ENCODE data around the gene DNAL4.

DNAL4 gene

DNA sequence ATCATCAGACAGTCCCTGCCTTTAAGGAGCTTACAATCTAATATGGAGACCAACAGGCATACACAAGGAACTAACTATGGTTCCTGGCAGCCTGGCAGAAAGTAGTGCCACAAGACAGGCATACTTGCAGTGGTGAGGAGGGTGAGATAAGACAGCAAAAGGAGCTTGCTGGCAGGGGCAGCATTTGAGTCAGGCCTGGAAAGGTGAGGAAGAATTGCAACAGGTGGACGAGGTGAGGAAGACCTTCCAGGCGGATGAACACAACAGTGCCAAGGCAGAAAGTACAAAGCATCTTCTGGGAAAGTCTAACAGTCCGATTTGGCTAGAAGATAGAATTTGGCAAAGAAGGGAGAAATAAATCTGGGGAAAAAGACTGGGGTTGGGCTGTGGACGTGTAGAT is 4.3 kb downstream of the DNAL4 start:
- CTCF ChIA-PET, result no interaction called here
- H3K27ac ChIP-seq (ENCODE audit: insufficient read depth in 1 of 2, low read depth in 1 of 2, low read length in 2 of 2, poor library complexity in 1 of 2, severe bottlenecking in 2 of 2), result no peak overlapping the region

DNA sequence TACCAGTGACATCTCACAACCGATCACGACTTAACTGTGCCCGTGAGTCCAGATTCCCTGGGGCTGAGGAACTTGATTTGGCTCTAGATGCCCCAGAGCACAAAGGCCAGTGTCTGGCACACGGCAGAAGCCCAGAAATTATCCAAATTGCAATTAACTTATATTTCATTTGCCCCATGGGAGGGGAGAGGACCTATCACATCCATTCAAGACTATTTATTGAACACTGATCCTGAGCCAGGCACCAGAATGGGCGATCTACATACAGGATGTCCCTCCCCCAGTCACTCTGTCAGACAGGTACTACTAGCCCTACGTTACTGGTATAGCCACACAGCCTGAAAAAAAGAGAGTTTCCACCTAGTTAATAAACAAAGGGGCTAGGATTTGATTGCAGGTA is 5.1 kb downstream of the DNAL4 start:
- H3K9me3 ChIP-seq (ENCODE audit: control extremely low read depth in 1 of 5, control insufficient read depth in 4 of 5, insufficient read depth in 2 of 5, low read depth in 1 of 5, low read length in 4 of 5), result no peaks in the 10 kb centered on the region
- peaks cover 6 to 13% (median 8%) of the 10 kb centered on the region in 4 experiments for H3K4me1 ChIP-seq (ENCODE audit: control extremely low read depth in 1 of 4, control insufficient read depth in 4 of 4, insufficient read depth in 4 of 4, low read length in 3 of 4)
- H3K4me3 ChIP-seq (ENCODE audit: control insufficient read depth in 1 of 7, extremely low read depth in 1 of 7, insufficient read depth in 4 of 7, low read depth in 2 of 7, low read length in 6 of 7), result no peak overlapping the region
- peaks cover 0 to 13% (median 5%) of the 10 kb centered on the region in 4 experiments for H3K36me3 ChIP-seq (ENCODE audit: control insufficient read depth in 4 of 4, insufficient read depth in 4 of 4, low read length in 3 of 4)
- ChIA-PET CTCF (interaction anchor here (1.4 kb wide), 1 partner anchor 58 kb away, joined by 3 read pairs; no protein-coding TSS in a partner anchor), POLR2A (no interaction called here)
- H3K27me3 ChIP-seq (replicated peaks in 2 of 5; ENCODE audit: control insufficient read depth in 4 of 5, insufficient read depth in 5 of 5, low read length in 4 of 5), result no peaks in the 10 kb centered on the region
- no peak overlapping the region for H3K27ac ChIP-seq (ENCODE audit: insufficient read depth in 1 of 2, low read depth in 1 of 2, low read length in 2 of 2, poor library complexity in 1 of 2, severe bottlenecking in 2 of 2)
- 100% methylated on average over 5 of the region's 6 CpGs for WGBS (ENCODE audit: insufficient coverage)
- DNase-seq, result no peak

More for the DNA sequence above, 4.3 kb downstream of the DNAL4 start:
- Histone ChIP-seq H3K4me1 (ENCODE audit: control extremely low read depth in 1 of 4, control insufficient read depth in 4 of 4, insufficient read depth in 4 of 4, low read length in 3 of 4) (peaks cover 7 to 18% (median 11%) of the 10 kb centered on the region in 4 experiments), H3K9me3 (ENCODE audit: control extremely low read depth in 1 of 5, control insufficient read depth in 4 of 5, insufficient read depth in 2 of 5, low read depth in 1 of 5, low read length in 4 of 5) (no peaks in the 10 kb centered on the region), H3K36me3 (ENCODE audit: control insufficient read depth in 4 of 4, insufficient read depth in 4 of 4, low read length in 3 of 4) (peaks cover 0 to 13% (median 5%) of the 10 kb centered on the region in 4 experiments), H3K4me3 (ENCODE audit: control insufficient read depth in 1 of 7, extremely low read depth in 1 of 7, insufficient read depth in 4 of 7, low read depth in 2 of 7, low read length in 6 of 7) (no peak overlapping the region), H3K27me3 (replicated peaks in 2 of 5; ENCODE audit: control insufficient read depth in 4 of 5, insufficient read depth in 5 of 5, low read length in 4 of 5) (no peaks in the 10 kb centered on the region)
- no peak for DNase-seq
- POLR2A ChIA-PET, result no interaction called here
- 95% methylated on average over 4 of the region's 4 CpGs for WGBS (ENCODE audit: insufficient coverage)

DNA sequence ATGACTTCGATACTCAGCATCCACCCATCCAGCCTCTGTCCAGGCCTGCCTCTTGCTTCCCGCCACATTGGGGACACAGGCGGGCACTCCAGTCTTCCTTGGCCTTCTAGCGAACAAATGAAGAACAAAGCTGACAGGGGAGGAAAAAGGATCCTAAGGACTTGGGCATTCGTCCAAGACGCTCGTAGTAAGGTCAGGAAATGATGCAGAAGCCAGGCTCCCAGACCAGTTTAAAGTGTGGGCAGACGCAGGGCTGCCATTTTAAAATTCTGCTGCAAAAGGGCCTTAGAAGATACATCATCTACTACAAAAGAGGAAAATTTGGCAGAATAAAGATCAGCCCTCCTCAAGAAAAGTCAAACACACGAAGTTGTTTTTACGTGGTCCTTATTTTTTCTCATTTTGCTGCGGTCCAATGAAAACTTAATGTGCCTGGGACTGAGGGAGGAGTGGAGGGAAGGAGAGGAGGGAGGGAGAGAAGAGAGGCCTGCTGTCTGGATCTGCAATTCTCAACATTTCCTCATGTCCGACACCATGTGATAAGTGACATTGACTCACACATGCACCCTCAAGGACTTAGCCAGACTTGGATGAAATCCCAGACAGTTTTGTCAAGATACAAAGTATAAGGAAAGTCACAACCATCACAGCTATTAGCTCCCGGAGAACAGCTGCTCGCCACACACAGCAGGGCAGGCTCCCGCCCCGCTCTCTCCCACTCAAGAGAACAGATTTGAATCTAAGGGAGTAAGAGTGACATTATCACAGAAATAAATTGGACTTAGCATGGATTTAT is 5.7 kb downstream of the DNAL4 start:
- Histone ChIP-seq H3K27ac (ENCODE audit: insufficient read depth in 1 of 2, low read depth in 1 of 2, low read length in 2 of 2, poor library complexity in 1 of 2, severe bottlenecking in 2 of 2) (no peak overlapping the region), H3K9me3 (ENCODE audit: control extremely low read depth in 1 of 5, control insufficient read depth in 4 of 5, insufficient read depth in 2 of 5, low read depth in 1 of 5, low read length in 4 of 5) (no peaks in the 10 kb centered on the region), H3K4me3 (ENCODE audit: control insufficient read depth in 1 of 7, extremely low read depth in 1 of 7, insufficient read depth in 4 of 7, low read depth in 2 of 7, low read length in 6 of 7) (no peak overlapping the region), H3K36me3 (ENCODE audit: control insufficient read depth in 4 of 4, insufficient read depth in 4 of 4, low read length in 3 of 4) (peaks cover 0 to 13% (median 5%) of the 10 kb centered on the region in 4 experiments), H3K4me1 (ENCODE audit: control extremely low read depth in 1 of 4, control insufficient read depth in 4 of 4, insufficient read depth in 4 of 4, low read length in 3 of 4) (peaks cover 4 to 13% (median 6%) of the 10 kb centered on the region in 4 experiments), H3K27me3 (replicated peaks in 2 of 5; ENCODE audit: control insufficient read depth in 4 of 5, insufficient read depth in 5 of 5, low read length in 4 of 5) (no peaks in the 10 kb centered on the region)
- DNase-seq, result peak in 2 of 3 donors; percentile 43 to 44
- 96% methylated on average over 6 of the region's 16 CpGs for WGBS (ENCODE audit: insufficient coverage)
- ChIA-PET CTCF (interaction anchor here (1.4 kb wide), 1 partner anchor 57 kb away, joined by 3 read pairs; no protein-coding TSS in a partner anchor), POLR2A (no interaction called here)

GRCh38 chr22:38786631-38787030 is 7.3 kb downstream of the DNAL4 start:
- ChIA-PET CTCF (interaction anchor here (1.1 kb wide), 1 partner anchor 19 kb away, joined by 3 read pairs; no protein-coding TSS in a partner anchor), POLR2A (no interaction called here)
- Histone ChIP-seq H3K4me1 (ENCODE audit: control extremely low read depth in 1 of 4, control insufficient read depth in 4 of 4, insufficient read depth in 4 of 4, low read length in 3 of 4) (peaks cover 0 to 24% (median 16%) of the 10 kb centered on the region in 4 experiments), H3K9me3 (ENCODE audit: control extremely low read depth in 1 of 5, control insufficient read depth in 4 of 5, insufficient read depth in 2 of 5, low read depth in 1 of 5, low read length in 4 of 5) (no peaks in the 10 kb centered on the region), H3K36me3 (ENCODE audit: control insufficient read depth in 4 of 4, insufficient read depth in 4 of 4, low read length in 3 of 4) (peaks cover 0 to 13% (median 5%) of the 10 kb centered on the region in 4 experiments), H3K4me3 (ENCODE audit: control insufficient read depth in 1 of 7, extremely low read depth in 1 of 7, insufficient read depth in 4 of 7, low read depth in 2 of 7, low read length in 6 of 7) (no peak overlapping the region), H3K27me3 (replicated peaks in 2 of 5; ENCODE audit: control insufficient read depth in 4 of 5, insufficient read depth in 5 of 5, low read length in 4 of 5) (no peaks in the 10 kb centered on the region), H3K27ac (ENCODE audit: insufficient read depth in 1 of 2, low read depth in 1 of 2, low read length in 2 of 2, poor library complexity in 1 of 2, severe bottlenecking in 2 of 2) (peak overlapping the region in 1 of 2 experiments; percentile 52)
- 100% methylated on average over 1 of the region's 3 CpGs for WGBS (ENCODE audit: insufficient coverage)
- no peak for DNase-seq

DNA sequence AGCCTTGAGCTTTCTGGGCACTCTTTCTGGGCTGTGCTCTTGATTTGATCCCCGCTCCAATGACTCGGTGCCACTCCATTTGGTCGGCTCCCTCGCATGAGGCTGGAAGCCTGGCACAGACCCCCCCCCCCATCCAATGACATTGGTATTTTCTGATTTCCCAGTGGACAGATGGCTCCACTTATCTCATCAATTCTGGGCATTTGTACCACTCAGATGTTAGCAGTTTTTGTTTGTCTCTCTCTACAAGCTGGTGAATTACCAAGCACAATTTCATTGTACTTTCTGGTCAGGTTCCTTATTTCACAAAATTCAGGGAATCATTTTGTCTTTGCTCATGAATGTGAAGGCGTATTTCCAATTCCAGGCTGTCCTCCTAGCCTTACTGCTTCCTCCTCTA is 9.1 kb downstream of the DNAL4 start:
- H3K4me1 ChIP-seq (ENCODE audit: control extremely low read depth in 1 of 4, control insufficient read depth in 4 of 4, insufficient read depth in 4 of 4, low read length in 3 of 4), result peaks cover 0 to 29% (median 16%) of the 10 kb centered on the region in 4 experiments
- CTCF ChIA-PET, result interaction anchor here (1.1 to 1.5 kb wide), 2 partner anchors 14 to 17 kb away, joined by 3 to 6 read pairs; no protein-coding TSS in a partner anchor
- H3K4me3 ChIP-seq (ENCODE audit: control insufficient read depth in 1 of 7, extremely low read depth in 1 of 7, insufficient read depth in 4 of 7, low read depth in 2 of 7, low read length in 6 of 7), result no peak overlapping the region
- H3K36me3 ChIP-seq (ENCODE audit: control insufficient read depth in 4 of 4, insufficient read depth in 4 of 4, low read length in 3 of 4), result peaks cover 2 to 18% (median 8%) of the 10 kb centered on the region in 4 experiments
- no peaks in the 10 kb centered on the region for H3K27me3 ChIP-seq (replicated peaks in 2 of 5; ENCODE audit: control insufficient read depth in 4 of 5, insufficient read depth in 5 of 5, low read length in 4 of 5)
- no peak overlapping the region for H3K27ac ChIP-seq (ENCODE audit: insufficient read depth in 1 of 2, low read depth in 1 of 2, low read length in 2 of 2, poor library complexity in 1 of 2, severe bottlenecking in 2 of 2)
- POLR2A ChIA-PET, result no interaction called here
- no peaks in the 10 kb centered on the region for H3K9me3 ChIP-seq (ENCODE audit: control extremely low read depth in 1 of 5, control insufficient read depth in 4 of 5, insufficient read depth in 2 of 5, low read depth in 1 of 5, low read length in 4 of 5)
- DNase-seq, result no peak
- 97% methylated on average over 5 of the region's 5 CpGs for WGBS (ENCODE audit: insufficient coverage)

- H3K27ac ChIP-seq (ENCODE audit: insufficient read depth in 1 of 2, low read depth in 1 of 2, low read length in 2 of 2, poor library complexity in 1 of 2, severe bottlenecking in 2 of 2), result no peak overlapping the region
- H3K36me3 ChIP-seq (ENCODE audit: control insufficient read depth in 4 of 4, insufficient read depth in 4 of 4, low read length in 3 of 4), result peaks cover 2 to 21% (median 7%) of the 10 kb centered on the region in 4 experiments
- POLR2A ChIA-PET, result no interaction called here
- no peak for DNase-seq
- peaks cover 0 to 29% (median 16%) of the 10 kb centered on the region in 4 experiments for H3K4me1 ChIP-seq (ENCODE audit: control extremely low read depth in 1 of 4, control insufficient read depth in 4 of 4, insufficient read depth in 4 of 4, low read length in 3 of 4)
- H3K4me3 ChIP-seq (ENCODE audit: control insufficient read depth in 1 of 7, extremely low read depth in 1 of 7, insufficient read depth in 4 of 7, low read depth in 2 of 7, low read length in 6 of 7), result no peak overlapping the region
- H3K9me3 ChIP-seq (ENCODE audit: control extremely low read depth in 1 of 5, control insufficient read depth in 4 of 5, insufficient read depth in 2 of 5, low read depth in 1 of 5, low read length in 4 of 5), result no peaks in the 10 kb centered on the region
- WGBS (ENCODE audit: insufficient coverage), result 96% methylated on average over 15 of the region's 15 CpGs
- CTCF ChIA-PET, result interaction anchor here (0.9 to 2.0 kb wide), 3 partner anchors 16 to 18 kb away, joined by 3 to 8 read pairs (median 6); no protein-coding TSS in a partner anchor
- no peaks in the 10 kb centered on the region for H3K27me3 ChIP-seq (replicated peaks in 2 of 5; ENCODE audit: control insufficient read depth in 4 of 5, insufficient read depth in 5 of 5, low read length in 4 of 5)
These were observed 9.9 kb downstream of the DNAL4 start for GRCh38 chr22:38784035-38784434.

- Histone ChIP-seq H3K27me3 (replicated peaks in 2 of 5; ENCODE audit: control insufficient read depth in 4 of 5, insufficient read depth in 5 of 5, low read length in 4 of 5) (no peaks in the 10 kb centered on the region), H3K9me3 (ENCODE audit: control extremely low read depth in 1 of 5, control insufficient read depth in 4 of 5, insufficient read depth in 2 of 5, low read depth in 1 of 5, low read length in 4 of 5) (no peaks in the 10 kb centered on the region), H3K4me1 (ENCODE audit: control extremely low read depth in 1 of 4, control insufficient read depth in 4 of 4, insufficient read depth in 4 of 4, low read length in 3 of 4) (peaks cover 0 to 28% (median 16%) of the 10 kb centered on the region in 4 experiments), H3K27ac (ENCODE audit: insufficient read depth in 1 of 2, low read depth in 1 of 2, low read length in 2 of 2, poor library complexity in 1 of 2, severe bottlenecking in 2 of 2) (peak overlapping the region in 1 of 2 experiments; percentile 47), H3K36me3 (ENCODE audit: control insufficient read depth in 4 of 4, insufficient read depth in 4 of 4, low read length in 3 of 4) (peaks cover 2 to 27% (median 7%) of the 10 kb centered on the region in 4 experiments), H3K4me3 (ENCODE audit: control insufficient read depth in 1 of 7, extremely low read depth in 1 of 7, insufficient read depth in 4 of 7, low read depth in 2 of 7, low read length in 6 of 7) (no peak overlapping the region)
- CTCF ChIA-PET, result interaction anchor here (0.9 to 2.0 kb wide), 3 partner anchors 14 to 19 kb away, joined by 3 to 8 read pairs (median 7); no protein-coding TSS in a partner anchor
- peak in 2 of 3 donors; percentile 21 to 55 for DNase-seq
- POLR2A ChIA-PET, result no interaction called here
- WGBS (ENCODE audit: insufficient coverage), result 65% methylated on average over 5 of the region's 14 CpGs
These were observed 10.8 kb downstream of the DNAL4 start for GRCh38 chr22:38783095-38783615.

Data from common myeloid progenitor, CD34-positive (primary cell).